ENCODE measurements around the gene SDS. TPM values are rescaled to one million over a fixed set of nuclear protein-coding genes. Genes with fewer than 3 reads are reported as not detected.

The SDS gene
- total and polyA plus RNA-seq, 2 donors (not counting 1 experiment from before 2014, with no cell fraction given): 0.09 TPM; not detected in 1

DNA sequence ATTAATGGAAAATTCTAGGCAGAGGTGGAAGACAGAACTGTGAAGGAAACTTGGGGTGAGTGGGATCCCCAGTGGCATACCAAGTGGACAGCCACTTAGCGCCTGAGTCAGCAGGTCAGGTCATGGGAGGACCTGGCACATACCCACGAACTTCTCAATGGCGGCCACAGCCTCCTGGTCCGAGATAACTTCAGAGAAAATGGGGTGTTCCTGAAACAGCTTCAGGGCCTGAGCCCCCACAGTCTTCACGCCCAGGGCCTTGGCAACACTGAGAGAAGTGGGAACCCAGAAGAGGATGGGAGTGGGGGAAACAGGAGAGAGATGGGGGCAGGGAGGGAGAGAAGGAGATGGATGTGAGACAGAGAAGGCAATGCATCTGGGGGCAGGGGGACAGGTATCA, 9.9 kb downstream of the SDS start:
- CTCF ChIA-PET: no interaction called here
- H3K4me3 Mint-ChIP-seq: no peak overlapping the region
- no peaks in the 10 kb centered on the region for H3K79me2 ChIP-seq (ENCODE audit: control insufficient read depth, insufficient read depth, low read length)
- WGBS (ENCODE audit: insufficient coverage): 98% methylated on average over 5 of the region's 5 CpGs
- H3K4me3 ChIP-seq (ENCODE audit: control extremely low read depth in 1 of 5, extremely low read depth in 1 of 5, insufficient read depth in 1 of 5, low read depth in 2 of 5, low read length in 4 of 5): no peak overlapping the region
- intact Hi-C loops (cut with micrococcal nuclease): no loop called here
- no peak for TF ChIP-seq EZH2 (IDR thresholded peaks at IDR 0.05; ENCODE audit: borderline replicate concordance, insufficient read depth, low read depth, low read length, poor library complexity, severe bottlenecking)
- TF ChIP-seq, protein P1, sequence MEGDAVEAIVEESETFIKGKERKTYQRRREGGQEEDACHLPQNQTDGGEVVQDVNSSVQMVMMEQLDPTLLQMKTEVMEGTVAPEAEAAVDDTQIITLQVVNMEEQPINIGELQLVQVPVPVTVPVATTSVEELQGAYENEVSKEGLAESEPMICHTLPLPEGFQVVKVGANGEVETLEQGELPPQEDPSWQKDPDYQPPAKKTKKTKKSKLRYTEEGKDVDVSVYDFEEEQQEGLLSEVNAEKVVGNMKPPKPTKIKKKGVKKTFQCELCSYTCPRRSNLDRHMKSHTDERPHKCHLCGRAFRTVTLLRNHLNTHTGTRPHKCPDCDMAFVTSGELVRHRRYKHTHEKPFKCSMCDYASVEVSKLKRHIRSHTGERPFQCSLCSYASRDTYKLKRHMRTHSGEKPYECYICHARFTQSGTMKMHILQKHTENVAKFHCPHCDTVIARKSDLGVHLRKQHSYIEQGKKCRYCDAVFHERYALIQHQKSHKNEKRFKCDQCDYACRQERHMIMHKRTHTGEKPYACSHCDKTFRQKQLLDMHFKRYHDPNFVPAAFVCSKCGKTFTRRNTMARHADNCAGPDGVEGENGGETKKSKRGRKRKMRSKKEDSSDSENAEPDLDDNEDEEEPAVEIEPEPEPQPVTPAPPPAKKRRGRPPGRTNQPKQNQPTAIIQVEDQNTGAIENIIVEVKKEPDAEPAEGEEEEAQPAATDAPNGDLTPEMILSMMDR (IDR thresholded peaks at IDR 0.05): no peak
- no peak overlapping the region for H2AFZ ChIP-seq (ENCODE audit: insufficient read depth, low read depth, low read length, poor library complexity, severe bottlenecking)
- H3K4me1 Mint-ChIP-seq: no peaks in the 10 kb centered on the region
- no peak overlapping the region for H3K27ac ChIP-seq (ENCODE audit: low read length in 2 of 2)
- H3K4me1 ChIP-seq (ENCODE audit: control insufficient read depth in 2 of 2, insufficient read depth in 2 of 2, low read length in 2 of 2): no peaks in the 10 kb centered on the region
- peaks cover 0 to 15% (median 0%) of the 10 kb centered on the region in 3 donors for H3K9me3 ChIP-seq (ENCODE audit: control extremely low read depth in 1 of 3, control insufficient read depth in 2 of 3, insufficient read depth in 1 of 3, low read length in 2 of 3)
- no peaks in the 10 kb centered on the region for H4K20me1 ChIP-seq (ENCODE audit: control insufficient read depth, insufficient read depth, low read length, poor library complexity, severe bottlenecking)
- peaks cover 10% of the 10 kb centered on the region for H3K27me3 Mint-ChIP-seq
- DNase-seq: no peak
- H3K4me2 ChIP-seq (replicated peaks; ENCODE audit: low read depth, low read length, poor library complexity, severe bottlenecking): no peak overlapping the region
- no peak overlapping the region for H3K27ac Mint-ChIP-seq
- no peaks in the 10 kb centered on the region for H3K9me3 Mint-ChIP-seq (ENCODE audit: insufficient read depth)
- no peak overlapping the region for H3K9ac ChIP-seq (ENCODE audit: low read length)
- H3K36me3 ChIP-seq (replicated peaks in 1 of 2; ENCODE audit: control extremely low read depth in 1 of 2, control insufficient read depth in 1 of 2, extremely low read depth in 1 of 2, insufficient read depth in 2 of 2, low read length in 1 of 2): no peaks in the 10 kb centered on the region
- no peak for ATAC-seq (ENCODE audit: low read depth)
- H3K27me3 ChIP-seq (replicated peaks in 1 of 4; ENCODE audit: control extremely low read depth in 1 of 4, control insufficient read depth in 3 of 4, insufficient read depth in 4 of 4, low read length in 3 of 4): peaks cover 0 to 16% (median 0%) of the 10 kb centered on the region in 4 experiments
- POLR2A ChIA-PET: no interaction called here

DNA sequence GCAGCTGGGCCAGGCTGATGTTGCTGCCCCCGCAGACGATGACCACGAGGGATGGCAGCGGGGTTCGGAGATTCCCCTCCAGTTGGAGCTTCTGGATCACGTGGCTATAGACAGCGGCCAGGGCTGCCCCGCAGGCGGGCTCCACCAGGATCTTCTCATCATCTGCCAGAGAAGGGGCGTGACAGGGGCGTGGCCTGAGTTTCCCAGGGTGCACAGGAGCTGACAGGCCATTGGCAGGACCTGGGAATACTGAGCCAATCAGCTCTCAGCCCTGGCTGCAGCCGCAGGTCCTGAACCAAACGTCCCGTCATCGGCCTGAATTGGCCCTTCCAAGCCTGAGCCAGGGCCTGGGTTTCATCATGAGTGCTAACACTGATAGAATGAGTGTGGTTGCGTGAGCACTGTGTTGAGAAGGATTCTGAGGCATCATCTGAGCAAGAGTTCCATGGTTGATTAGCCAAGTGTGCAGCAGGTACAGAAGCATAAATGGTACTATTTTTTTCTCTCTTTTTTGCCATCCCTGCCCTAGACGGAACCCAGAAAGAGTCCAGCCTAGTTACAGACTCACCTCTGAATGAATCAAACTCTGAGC, 10.6 kb downstream of the SDS start:
- WGBS (ENCODE audit: insufficient coverage): 86% methylated on average over 17 of the region's 17 CpGs
- CTCF ChIA-PET: no interaction called here
- ATAC-seq (ENCODE audit: low read depth) (no peak), DNase-seq (no peak)
- Histone ChIP-seq H3K27me3 (replicated peaks in 1 of 4; ENCODE audit: control extremely low read depth in 1 of 4, control insufficient read depth in 3 of 4, insufficient read depth in 4 of 4, low read length in 3 of 4) (peaks cover 0 to 10% (median 0%) of the 10 kb centered on the region in 4 experiments), H3K9ac (ENCODE audit: low read length) (no peak overlapping the region), H3K79me2 (ENCODE audit: control insufficient read depth, insufficient read depth, low read length) (no peaks in the 10 kb centered on the region), H3K27ac (ENCODE audit: low read length in 2 of 2) (no peak overlapping the region), H3K9me3 (ENCODE audit: control extremely low read depth in 1 of 3, control insufficient read depth in 2 of 3, insufficient read depth in 1 of 3, low read length in 2 of 3) (peaks cover 0 to 15% (median 0%) of the 10 kb centered on the region in 3 donors), H3K4me2 (replicated peaks; ENCODE audit: low read depth, low read length, poor library complexity, severe bottlenecking) (no peak overlapping the region), H3K4me3 (ENCODE audit: control extremely low read depth in 1 of 5, extremely low read depth in 1 of 5, insufficient read depth in 1 of 5, low read depth in 2 of 5, low read length in 4 of 5) (no peak overlapping the region), H3K36me3 (replicated peaks in 1 of 2; ENCODE audit: control extremely low read depth in 1 of 2, control insufficient read depth in 1 of 2, extremely low read depth in 1 of 2, insufficient read depth in 2 of 2, low read length in 1 of 2) (no peaks in the 10 kb centered on the region), H3K4me1 (ENCODE audit: control insufficient read depth in 2 of 2, insufficient read depth in 2 of 2, low read length in 2 of 2) (no peaks in the 10 kb centered on the region), H2AFZ (ENCODE audit: insufficient read depth, low read depth, low read length, poor library complexity, severe bottlenecking) (no peak overlapping the region), H4K20me1 (ENCODE audit: control insufficient read depth, insufficient read depth, low read length, poor library complexity, severe bottlenecking) (no peaks in the 10 kb centered on the region)
- POLR2A ChIA-PET: no interaction called here
- Mint-ChIP-seq H3K4me3 (no peak overlapping the region), H3K9me3 (ENCODE audit: insufficient read depth) (no peaks in the 10 kb centered on the region), H3K27ac (no peak overlapping the region), H3K27me3 (peaks cover 5% of the 10 kb centered on the region), H3K4me1 (no peaks in the 10 kb centered on the region)
- intact Hi-C loops (cut with micrococcal nuclease): no loop called here
- no peak for TF ChIP-seq EZH2 (IDR thresholded peaks at IDR 0.05; ENCODE audit: borderline replicate concordance, insufficient read depth, low read depth, low read length, poor library complexity, severe bottlenecking)
- TF ChIP-seq, protein P1 (IDR thresholded peaks at IDR 0.05): no peak

Data from B cell (primary cell).